Mesenchymal stem cell (in vitro differentiated cells and primary cell): Measurements from ENCODE around the gene COL15A1.

Experiments
- DNase-seq: peaks from one replicate; pipeline ENCODE4 v3.0.0-alpha.2; 2013
- H2AFZ ChIP-seq: one replicate; pipeline ENCODE4 v1.6.1; 2013; ENCODE audit warnings: low read depth, mild to moderate bottlenecking, control low read depth, inconsistent platforms, low read length, moderate library complexity
- H2AK5ac ChIP-seq: 2 replicates; pipeline ENCODE4 v1.6.1; 2013; ENCODE audit warnings: low read length, moderate library complexity, mild to moderate bottlenecking, inconsistent platforms; ENCODE audit not compliant: severe bottlenecking
- H2BK120ac ChIP-seq: one replicate; pipeline ENCODE4 v1.6.1; 2013; ENCODE audit warnings: low read depth, mild to moderate bottlenecking, inconsistent platforms, low read length, moderate library complexity
- H2BK12ac ChIP-seq, 2 experiments: one replicate each; pipeline ENCODE4 v1.6.1; 2013; ENCODE audit warnings: inconsistent platforms in 2 of 2, low read length in 2 of 2, mild to moderate bottlenecking in 2 of 2, moderate library complexity in 2 of 2, control low read depth in 1 of 2
- H2BK15ac ChIP-seq: one replicate; pipeline ENCODE4 v1.6.1; 2013; ENCODE audit warnings: mild to moderate bottlenecking, low read depth, inconsistent platforms; ENCODE audit not compliant: poor library complexity, severe bottlenecking
- H2BK5ac ChIP-seq: 2 replicates; pipeline ENCODE4 v1.6.1; 2013; ENCODE audit warnings: low read depth, mild to moderate bottlenecking, low read length, control low read depth, inconsistent platforms; ENCODE audit not compliant: poor library complexity, severe bottlenecking
- H3K14ac ChIP-seq, 2 experiments: one replicate each; pipeline ENCODE4 v1.6.1; 2013; ENCODE audit warnings: inconsistent platforms in 2 of 2, low read length in 2 of 2, control low read depth in 1 of 2, mild to moderate bottlenecking in 1 of 2, moderate library complexity in 1 of 2
- H3K18ac ChIP-seq, 2 experiments: one replicate each; pipeline ENCODE4 v1.6.1; 2013; ENCODE audit warnings: inconsistent platforms in 2 of 2, low read length in 2 of 2, control low read depth in 1 of 2, low read depth in 1 of 2, mild to moderate bottlenecking in 1 of 2
- H3K23ac ChIP-seq, 2 experiments: one replicate each; pipeline ENCODE4 v1.6.1; 2013; ENCODE audit warnings: inconsistent platforms in 2 of 2, low read length in 2 of 2, mild to moderate bottlenecking in 2 of 2, moderate library complexity in 2 of 2, control low read depth in 1 of 2
- H3K27ac ChIP-seq: 2 replicates; pipeline ENCODE4 v1.5.1; 2013; ENCODE audit warnings: mild to moderate bottlenecking, moderate library complexity, low read length, control low read depth, inconsistent platforms; ENCODE audit not compliant: poor library complexity, severe bottlenecking
- H3K27me3 ChIP-seq, 2 experiments: 2 replicates each; pipeline versions ENCODE4 v1.6.1 to v1.7.0; 2013; ENCODE audit warnings: low read length in 2 of 2, mild to moderate bottlenecking in 2 of 2, moderate library complexity in 2 of 2, control low read depth in 1 of 2, inconsistent platforms in 1 of 2; ENCODE audit not compliant: control insufficient read depth in 1 of 2, insufficient read depth in 1 of 2
- H3K36me3 ChIP-seq, 2 experiments: 2 replicates each; pipeline versions ENCODE4 v1.6.1 to v1.7.0; 2013; ENCODE audit warnings: low read length in 2 of 2, control low read depth in 1 of 2, inconsistent platforms in 1 of 2, low read depth in 1 of 2, mild to moderate bottlenecking in 1 of 2; ENCODE audit not compliant: insufficient read depth in 2 of 2, control insufficient read depth in 1 of 2
- H3K4ac ChIP-seq, 2 experiments: one replicate each; pipeline ENCODE4 v1.6.1; 2013; ENCODE audit warnings: inconsistent platforms in 2 of 2, low read length in 2 of 2, mild to moderate bottlenecking in 2 of 2, moderate library complexity in 2 of 2, control low read depth in 1 of 2, low read depth in 1 of 2
- H3K4me1 ChIP-seq: 2 replicates; pipeline ENCODE4 v1.6.1; 2013; ENCODE audit warnings: low read depth, low read length, control low read depth; ENCODE audit not compliant: control insufficient read depth, insufficient read depth
- H3K4me2 ChIP-seq: 2 replicates; pipeline ENCODE4 v1.6.1; 2013; ENCODE audit warnings: low read length, mild to moderate bottlenecking, inconsistent platforms; ENCODE audit not compliant: poor library complexity, severe bottlenecking
- H3K4me3 ChIP-seq, 2 experiments: 2 replicates each; pipeline versions ENCODE4 v1.5.1 to v1.7.0; 2013; ENCODE audit warnings: low read length in 2 of 2, mild to moderate bottlenecking in 2 of 2, control low read depth in 1 of 2, low read depth in 1 of 2; ENCODE audit not compliant: insufficient read depth in 1 of 2
- H3K79me1 ChIP-seq: replicated peaks from 2 replicates; pipeline ENCODE4 v1.6.1; 2013; ENCODE audit warnings: mild to moderate bottlenecking, control low read depth, low read length, inconsistent platforms; ENCODE audit not compliant: poor library complexity, severe bottlenecking
- H3K9ac ChIP-seq: 2 replicates; pipeline ENCODE4 v1.7.0; 2013; ENCODE audit warnings: mild to moderate bottlenecking, low read length, moderate library complexity
- H3K9me3 ChIP-seq: 2 replicates; pipeline ENCODE4 v1.7.0; 2013; ENCODE audit warnings: mild to moderate bottlenecking, low read length; ENCODE audit not compliant: control insufficient read depth
- H4K8ac ChIP-seq: one replicate; pipeline ENCODE4 v1.6.1; 2013; ENCODE audit warnings: inconsistent platforms, mild to moderate bottlenecking, low read length, moderate library complexity
- H4K91ac ChIP-seq: one replicate; pipeline ENCODE4 v1.6.1; 2013; ENCODE audit warnings: mild to moderate bottlenecking, low read length, inconsistent platforms
- WGBS: methylation state at CpG from one replicate; pipeline ENCODE4 v1.1.7; 2013; ENCODE audit warnings: mixed read lengths; 5-methylcytosine and 5-hydroxymethylcytosine counted together

Gene COL15A1

DNA sequence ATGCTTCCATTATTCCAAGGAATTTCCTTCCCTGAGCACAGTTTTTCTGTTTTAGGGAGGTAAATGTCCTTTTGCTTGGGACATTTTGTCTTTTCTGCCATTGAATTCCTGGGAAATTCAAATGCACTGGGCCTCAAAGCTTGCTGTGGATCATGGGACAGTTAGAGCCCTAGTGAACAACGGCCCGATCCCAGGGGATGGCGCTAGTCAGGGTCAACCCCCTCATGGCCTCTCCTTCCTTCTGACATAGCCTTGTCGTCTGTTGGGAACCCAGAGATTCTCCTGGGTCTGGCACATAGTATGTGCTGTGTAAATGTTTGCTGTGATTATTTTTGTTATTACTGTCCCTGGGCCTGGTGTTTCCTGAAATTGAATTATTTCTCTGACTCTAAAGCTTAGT lies 30.7 kb upstream of the COL15A1 start:
- 95% methylated on average over 3 of the region's 4 CpGs for WGBS
- DNase-seq, result no peak

DNA sequence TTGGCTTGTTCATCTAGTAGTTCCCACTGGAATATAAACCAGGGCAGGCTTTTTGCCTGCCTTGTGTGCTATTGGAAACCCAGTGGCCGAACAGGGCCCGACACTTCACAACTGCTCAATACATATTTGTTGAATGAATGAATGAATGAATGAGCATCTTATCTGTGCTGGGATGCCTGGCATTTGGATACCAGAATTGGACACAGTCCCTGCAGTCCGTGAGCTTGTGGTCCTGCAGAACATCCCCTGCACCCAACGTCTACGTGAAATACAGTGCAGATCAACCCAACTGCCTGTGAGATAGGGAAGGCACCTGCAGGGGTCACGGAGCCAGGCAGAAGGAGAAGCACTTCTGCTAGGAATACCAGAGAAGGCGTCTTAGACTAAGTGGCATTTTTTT lies 30.0 kb upstream of the COL15A1 start:
- no peak overlapping the region for H3K23ac ChIP-seq
- no peak overlapping the region for H2BK5ac ChIP-seq
- H3K27me3 ChIP-seq, result no peaks in the 10 kb centered on the region
- H2BK15ac ChIP-seq, result no peak overlapping the region
- H3K14ac ChIP-seq, result no peak overlapping the region
- no peak overlapping the region for H4K8ac ChIP-seq
- H3K4me3 ChIP-seq, result no peak overlapping the region
- H3K4me1 ChIP-seq, result peaks cover 4% of the 10 kb centered on the region
- H3K9ac ChIP-seq, result no peak overlapping the region
- no peak overlapping the region for H3K18ac ChIP-seq
- no peak overlapping the region for H2AFZ ChIP-seq
- no peak overlapping the region for H4K91ac ChIP-seq
- WGBS, result 97% methylated on average over 6 of the region's 7 CpGs
- H3K4ac ChIP-seq, result no peak overlapping the region
- H2AK5ac ChIP-seq, result no peak overlapping the region
- no peaks in the 10 kb centered on the region for H3K79me1 ChIP-seq
- H3K4me2 ChIP-seq, result no peak overlapping the region
- H2BK12ac ChIP-seq, result peak overlapping the region in 1 of 2 experiments; percentile 25
- no peak for DNase-seq
- no peaks in the 10 kb centered on the region for H3K9me3 ChIP-seq
- no peak overlapping the region for H3K27ac ChIP-seq
- H2BK120ac ChIP-seq, result no peak overlapping the region
- no peaks in the 10 kb centered on the region for H3K36me3 ChIP-seq

More for the DNA sequence above, 30.7 kb upstream of the COL15A1 start:
- Histone ChIP-seq H3K27me3 (no peaks in the 10 kb centered on the region), H3K4ac (no peak overlapping the region), H2BK5ac (no peak overlapping the region), H3K4me1 (peaks cover 10% of the 10 kb centered on the region), H3K4me2 (no peak overlapping the region), H3K18ac (no peak overlapping the region), H4K8ac (no peak overlapping the region), H3K9ac (no peak overlapping the region), H2AFZ (no peak overlapping the region), H3K9me3 (no peaks in the 10 kb centered on the region), H3K14ac (no peak overlapping the region), H2AK5ac (no peak overlapping the region), H2BK12ac (no peak overlapping the region), H2BK15ac (no peak overlapping the region), H3K36me3 (no peaks in the 10 kb centered on the region), H3K27ac (no peak overlapping the region), H3K4me3 (no peak overlapping the region), H3K23ac (no peak overlapping the region), H3K79me1 (no peaks in the 10 kb centered on the region), H2BK120ac (no peak overlapping the region), H4K91ac (no peak overlapping the region)

DNA sequence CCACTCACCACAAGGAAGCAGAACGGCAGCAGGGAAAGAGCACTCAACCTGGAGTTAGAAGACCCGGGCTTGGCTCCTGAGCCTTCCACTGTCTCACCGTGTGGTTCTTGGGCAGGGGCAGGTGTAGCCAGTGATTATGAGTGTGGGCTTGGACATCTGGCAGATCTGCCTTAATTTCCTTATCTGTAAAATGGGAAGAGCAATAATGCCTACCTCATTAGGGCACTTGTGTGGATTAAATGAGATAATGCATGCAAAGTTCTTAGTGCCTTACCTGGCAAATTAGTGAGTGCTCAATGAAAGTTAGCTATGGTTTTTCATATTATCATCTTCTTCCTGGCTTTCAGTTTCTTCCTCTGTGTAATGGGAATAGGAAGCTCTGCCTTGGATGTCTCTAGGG lies 28.1 kb upstream of the COL15A1 start:
- H3K36me3 ChIP-seq, result no peaks in the 10 kb centered on the region
- H2AK5ac ChIP-seq, result no peak overlapping the region
- DNase-seq, result no peak
- H3K14ac ChIP-seq, result no peak overlapping the region
- H2AFZ ChIP-seq, result no peak overlapping the region
- H4K8ac ChIP-seq, result no peak overlapping the region
- H2BK120ac ChIP-seq, result no peak overlapping the region
- H3K4me1 ChIP-seq, result no peaks in the 10 kb centered on the region
- H3K4me2 ChIP-seq, result no peak overlapping the region
- H3K79me1 ChIP-seq, result no peaks in the 10 kb centered on the region
- H2BK5ac ChIP-seq, result no peak overlapping the region
- no peak overlapping the region for H2BK15ac ChIP-seq
- no peak overlapping the region for H3K18ac ChIP-seq
- no peak overlapping the region for H3K9ac ChIP-seq
- H3K27ac ChIP-seq, result no peak overlapping the region
- WGBS, result 99% methylated on average over 3 of the region's 3 CpGs
- H3K27me3 ChIP-seq, result no peaks in the 10 kb centered on the region
- H4K91ac ChIP-seq, result no peak overlapping the region
- H3K4me3 ChIP-seq, result no peak overlapping the region
- H3K9me3 ChIP-seq, result no peaks in the 10 kb centered on the region
- no peak overlapping the region for H2BK12ac ChIP-seq
- H3K23ac ChIP-seq, result no peak overlapping the region
- H3K4ac ChIP-seq, result no peak overlapping the region

DNA sequence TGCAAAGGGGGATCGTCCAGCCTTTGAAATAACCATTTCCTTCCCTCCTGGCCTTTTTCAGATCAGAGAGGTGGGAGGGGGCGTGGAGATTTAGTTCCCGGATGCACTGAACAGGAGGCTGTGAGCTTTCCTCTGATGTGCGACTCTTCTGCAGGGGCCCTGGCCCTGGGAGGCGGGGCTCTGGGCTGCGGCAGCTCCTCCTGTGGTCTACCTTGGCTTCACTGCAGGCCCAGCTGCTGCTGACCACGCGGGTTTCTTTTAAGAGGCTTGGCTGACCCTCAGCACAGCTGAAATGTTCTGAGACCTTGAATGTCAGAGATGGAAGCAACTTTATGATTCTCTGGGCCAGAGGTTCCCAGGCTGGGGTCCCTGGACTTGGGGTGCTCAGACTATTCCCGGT lies 27.0 kb upstream of the COL15A1 start:
- Histone ChIP-seq H3K4me1 (no peaks in the 10 kb centered on the region), H2BK120ac (no peak overlapping the region), H4K8ac (peak overlapping the region; percentile 48), H3K23ac (no peak overlapping the region), H2BK5ac (no peak overlapping the region), H3K4me3 (no peak overlapping the region), H3K9ac (no peak overlapping the region), H3K27ac (no peak overlapping the region), H2AK5ac (no peak overlapping the region), H4K91ac (no peak overlapping the region), H3K4me2 (no peak overlapping the region), H3K79me1 (no peaks in the 10 kb centered on the region), H3K36me3 (no peaks in the 10 kb centered on the region), H3K9me3 (no peaks in the 10 kb centered on the region), H2AFZ (no peak overlapping the region), H2BK15ac (peak overlapping the region; percentile 30), H3K27me3 (no peaks in the 10 kb centered on the region), H3K4ac (no peak overlapping the region), H3K14ac (no peak overlapping the region), H2BK12ac (no peak overlapping the region), H3K18ac (no peak overlapping the region)
- WGBS, result 21% methylated on average over 8 of the region's 9 CpGs
- peak; percentile 46 for DNase-seq
